Sigmoid colon (tissue), 3 donors: ENCODE results near the gene WNK2.

Source experiments
- POLR2A ChIP-seq, 2 donors: fragments of 450-650 bp; IDR thresholded peaks; one replicate each; pipeline ENCODE4 v1.6.1; 2016; ENCODE audit warnings: antibody characterized with exemption in 2 of 2, mild to moderate bottlenecking in 2 of 2, moderate library complexity in 2 of 2
- TF ChIP-seq, protein P1 (sequence below), 4 experiments: fragments of 450-650 bp in 3 of 4; fragments of 200-600 bp in 1 of 4; IDR thresholded peaks; one replicate each; pipeline ENCODE4 v1.5.1; 2016 to 2019; ENCODE audit warnings: antibody characterized with exemption in 4 of 4, mild to moderate bottlenecking in 3 of 4, moderate library complexity in 2 of 4

DNA sequence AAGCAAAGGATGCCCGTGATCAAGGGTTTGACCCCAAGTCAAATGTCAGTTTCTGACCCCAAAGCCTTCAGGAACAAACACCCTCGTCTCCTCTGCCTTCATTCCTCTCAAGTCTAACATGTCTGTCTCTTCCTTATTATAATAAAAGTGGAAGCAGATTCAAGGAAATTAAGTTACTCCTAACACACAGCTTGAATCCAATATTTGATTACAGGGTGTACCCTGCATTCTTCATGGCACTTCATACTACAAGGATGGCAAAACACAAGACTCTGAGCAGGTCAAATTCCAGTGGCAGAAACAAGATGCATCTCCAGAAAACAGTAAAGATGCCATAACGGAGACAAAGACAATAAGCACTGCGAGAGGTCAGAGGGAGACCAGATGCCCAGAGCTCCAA, 148.4 kb downstream of the WNK2 start:
- TF ChIP-seq, protein P1, sequence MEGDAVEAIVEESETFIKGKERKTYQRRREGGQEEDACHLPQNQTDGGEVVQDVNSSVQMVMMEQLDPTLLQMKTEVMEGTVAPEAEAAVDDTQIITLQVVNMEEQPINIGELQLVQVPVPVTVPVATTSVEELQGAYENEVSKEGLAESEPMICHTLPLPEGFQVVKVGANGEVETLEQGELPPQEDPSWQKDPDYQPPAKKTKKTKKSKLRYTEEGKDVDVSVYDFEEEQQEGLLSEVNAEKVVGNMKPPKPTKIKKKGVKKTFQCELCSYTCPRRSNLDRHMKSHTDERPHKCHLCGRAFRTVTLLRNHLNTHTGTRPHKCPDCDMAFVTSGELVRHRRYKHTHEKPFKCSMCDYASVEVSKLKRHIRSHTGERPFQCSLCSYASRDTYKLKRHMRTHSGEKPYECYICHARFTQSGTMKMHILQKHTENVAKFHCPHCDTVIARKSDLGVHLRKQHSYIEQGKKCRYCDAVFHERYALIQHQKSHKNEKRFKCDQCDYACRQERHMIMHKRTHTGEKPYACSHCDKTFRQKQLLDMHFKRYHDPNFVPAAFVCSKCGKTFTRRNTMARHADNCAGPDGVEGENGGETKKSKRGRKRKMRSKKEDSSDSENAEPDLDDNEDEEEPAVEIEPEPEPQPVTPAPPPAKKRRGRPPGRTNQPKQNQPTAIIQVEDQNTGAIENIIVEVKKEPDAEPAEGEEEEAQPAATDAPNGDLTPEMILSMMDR (IDR thresholded peaks at IDR 0.05) = no peak
- TF ChIP-seq POLR2A (IDR thresholded peaks at IDR 0.05) = no peak
